ENCODE measurements around the gene MORF4L2. TPM values are rescaled to one million over a fixed set of nuclear protein-coding genes. Genes with fewer than 3 reads are reported as not detected.

Gene MORF4L2
- total RNA-seq (100 to 1,000 TPM; 201 to 212 TPM), total RNA-seq (45.8 to 214 (median 78.6) reads per million in 172 experiments)
- 72.0 TPM for polyA plus RNA-seq (2013, experiment 1 of 2)
- polyA plus RNA-seq (2013, experiment 2 of 2): 102 TPM

DNA sequence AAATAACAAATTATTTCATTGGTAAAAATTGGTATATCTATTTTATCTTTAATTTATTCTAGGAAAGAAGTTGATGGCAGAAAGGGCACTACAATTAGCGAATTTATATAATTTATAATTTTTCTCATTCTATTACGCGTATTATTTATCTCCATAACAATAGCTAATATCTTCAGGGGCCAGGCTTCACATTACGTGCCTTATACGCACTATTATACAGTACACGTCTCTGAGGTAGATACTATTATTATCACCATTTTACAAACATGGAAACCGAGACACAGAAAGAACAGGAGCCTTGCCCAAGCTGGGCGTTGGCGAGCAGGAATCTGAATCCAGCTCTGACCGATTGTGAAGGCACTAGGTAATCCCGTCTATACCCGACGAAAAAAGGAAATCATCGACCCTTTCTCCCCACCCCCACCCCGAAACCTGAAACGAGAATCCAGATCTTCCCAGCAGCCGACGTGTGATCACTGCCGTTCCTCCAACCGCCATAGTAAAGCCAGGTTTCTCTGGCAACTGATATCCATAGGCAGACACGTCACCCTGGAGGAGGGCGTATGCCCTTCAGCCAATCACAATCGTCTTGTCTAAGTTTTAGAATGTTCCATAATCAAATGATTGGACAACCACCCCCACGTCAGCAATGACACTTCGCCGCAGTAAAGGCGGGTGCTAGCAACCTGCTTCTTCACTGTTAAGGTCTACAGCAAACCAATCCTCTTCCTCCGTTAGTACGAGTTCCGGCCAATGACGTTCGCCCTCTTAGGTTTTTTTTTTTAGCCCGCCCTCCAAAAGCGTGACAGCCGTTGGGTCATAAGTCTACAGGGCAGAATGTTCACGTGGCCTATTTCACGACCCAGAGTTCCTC is at the start of gene MORF4L2:
TSS of gene MORF4L2 (minus strand) at position 501 of the 874 bp plus-strand sequence. CDS start 9,672 bp downstream, outside the sequence.
- Histone ChIP-seq H3K9me3 (ENCODE audit: control insufficient read depth in 1 of 2, insufficient read depth in 1 of 2, low read length in 2 of 2) (no peaks in the 10 kb centered on the region), H3K36me3 (ENCODE audit: insufficient read depth, low read length) (peaks cover 22% of the 10 kb centered on the region), H3K4me1 (ENCODE audit: insufficient read depth, low read length) (no peaks in the 10 kb centered on the region), H3K27me3 (ENCODE audit: control insufficient read depth in 1 of 2, insufficient read depth in 2 of 2, low read length in 2 of 2) (no peaks in the 10 kb centered on the region), H3K4me3 (ENCODE audit: low read length) (peak within 1 kb of the TSS; percentile 76), H3K27ac (ENCODE audit: low read depth in 1 of 2, low read length in 2 of 2) (peak within 1 kb of the TSS; percentile 92 to 99)
- POLR2A ChIA-PET: interaction anchor here (0.6 to 1.4 kb wide), 6 partner anchors 10 to 1754 kb away, joined by 3 to 10 read pairs (median 3); partner anchors contain the start of genes SLC25A53 and ZMAT1
- H3K27ac Mint-ChIP-seq: no peak within 1 kb of the TSS
- DNase-seq (peak; percentile 67 to 96 (median 80)), ATAC-seq (ENCODE audit: poor library complexity) (peak; percentile 82)
- H3K4me3 Mint-ChIP-seq: peak within 1 kb of the TSS; percentile 85
- intact Hi-C loops (cut with DNase I, micrococcal nuclease): loop anchor here (5.0 to 10.0 kb wide), 5 partner anchors 62 to 478 kb away; partner anchors contain the start of genes FAM199X (in 1 of the 2) and TCEAL1 (in 1 of the 2)
- H3K4me1 Mint-ChIP-seq (ENCODE audit: low read depth): peaks cover 4% of the 10 kb centered on the region
- CTCF ChIA-PET: no interaction called here
- TF ChIP-seq, protein P1, sequence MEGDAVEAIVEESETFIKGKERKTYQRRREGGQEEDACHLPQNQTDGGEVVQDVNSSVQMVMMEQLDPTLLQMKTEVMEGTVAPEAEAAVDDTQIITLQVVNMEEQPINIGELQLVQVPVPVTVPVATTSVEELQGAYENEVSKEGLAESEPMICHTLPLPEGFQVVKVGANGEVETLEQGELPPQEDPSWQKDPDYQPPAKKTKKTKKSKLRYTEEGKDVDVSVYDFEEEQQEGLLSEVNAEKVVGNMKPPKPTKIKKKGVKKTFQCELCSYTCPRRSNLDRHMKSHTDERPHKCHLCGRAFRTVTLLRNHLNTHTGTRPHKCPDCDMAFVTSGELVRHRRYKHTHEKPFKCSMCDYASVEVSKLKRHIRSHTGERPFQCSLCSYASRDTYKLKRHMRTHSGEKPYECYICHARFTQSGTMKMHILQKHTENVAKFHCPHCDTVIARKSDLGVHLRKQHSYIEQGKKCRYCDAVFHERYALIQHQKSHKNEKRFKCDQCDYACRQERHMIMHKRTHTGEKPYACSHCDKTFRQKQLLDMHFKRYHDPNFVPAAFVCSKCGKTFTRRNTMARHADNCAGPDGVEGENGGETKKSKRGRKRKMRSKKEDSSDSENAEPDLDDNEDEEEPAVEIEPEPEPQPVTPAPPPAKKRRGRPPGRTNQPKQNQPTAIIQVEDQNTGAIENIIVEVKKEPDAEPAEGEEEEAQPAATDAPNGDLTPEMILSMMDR (IDR thresholded peaks at IDR 0.05): no peak
- H3K27me3 Mint-ChIP-seq: no peaks in the 10 kb centered on the region
- H3K36me3 Mint-ChIP-seq (ENCODE audit: low read depth): peaks cover 27% of the 10 kb centered on the region
- no peaks in the 10 kb centered on the region for H3K9me3 Mint-ChIP-seq

- no peaks in the 10 kb centered on the region for H3K36me3 ChIP-seq (ENCODE audit: insufficient read depth, low read length)
- TF ChIP-seq, protein P1 (IDR thresholded peaks at IDR 0.05): no peak
- H3K27ac Mint-ChIP-seq: no peak overlapping the region
- H3K36me3 Mint-ChIP-seq (ENCODE audit: low read depth): no peaks in the 10 kb centered on the region
- no peaks in the 10 kb centered on the region for H3K9me3 ChIP-seq (ENCODE audit: control insufficient read depth in 1 of 2, insufficient read depth in 1 of 2, low read length in 2 of 2)
- no peak overlapping the region for H3K4me3 ChIP-seq (ENCODE audit: low read length)
- ChIA-PET POLR2A (no interaction called here), CTCF (no interaction called here)
- intact Hi-C loops (cut with DNase I, micrococcal nuclease): no loop called here
- H3K9me3 Mint-ChIP-seq: no peaks in the 10 kb centered on the region
- no peaks in the 10 kb centered on the region for H3K4me1 Mint-ChIP-seq (ENCODE audit: low read depth)
- H3K27me3 Mint-ChIP-seq: no peaks in the 10 kb centered on the region
- no peak overlapping the region for H3K27ac ChIP-seq (ENCODE audit: low read depth in 1 of 2, low read length in 2 of 2)
- DNase-seq (no peak), ATAC-seq (ENCODE audit: poor library complexity) (no peak)
- peaks cover 0 to 3% of the 10 kb centered on the region in 2 experiments for H3K27me3 ChIP-seq (ENCODE audit: control insufficient read depth in 1 of 2, insufficient read depth in 2 of 2, low read length in 2 of 2)
- no peak overlapping the region for H3K4me3 Mint-ChIP-seq
- H3K4me1 ChIP-seq (ENCODE audit: insufficient read depth, low read length): no peaks in the 10 kb centered on the region
These were observed 47.7 kb upstream of the MORF4L2 start for GRCh38 chrX:103734125-103734760.

DNA sequence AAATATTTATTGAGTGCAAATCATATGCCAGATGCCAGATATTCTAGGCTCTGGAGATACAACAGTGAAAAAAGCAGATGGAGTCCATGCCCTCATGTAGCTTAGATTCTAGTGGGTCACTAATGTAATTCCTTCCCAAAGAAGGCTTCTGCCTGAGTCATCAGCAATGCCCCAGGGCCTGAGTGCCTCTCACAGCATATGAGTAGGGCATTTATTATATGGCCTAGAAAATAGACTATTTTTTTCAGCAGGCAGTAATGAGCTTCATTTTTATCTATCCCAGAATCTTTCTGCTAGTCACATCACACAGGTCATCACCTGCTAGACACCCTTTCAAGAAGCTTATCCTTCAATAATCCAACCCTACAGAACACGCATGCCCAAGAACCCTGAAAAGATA is 46.5 kb upstream of the MORF4L2 start:
- Mint-ChIP-seq H3K4me3 (no peak overlapping the region), H3K9me3 (no peaks in the 10 kb centered on the region), H3K27ac (no peak overlapping the region), H3K27me3 (no peaks in the 10 kb centered on the region), H3K4me1 (ENCODE audit: low read depth) (no peaks in the 10 kb centered on the region), H3K36me3 (ENCODE audit: low read depth) (no peaks in the 10 kb centered on the region)
- Histone ChIP-seq H3K4me1 (ENCODE audit: insufficient read depth, low read length) (no peaks in the 10 kb centered on the region), H3K27ac (ENCODE audit: low read depth in 1 of 2, low read length in 2 of 2) (no peak overlapping the region), H3K27me3 (ENCODE audit: control insufficient read depth in 1 of 2, insufficient read depth in 2 of 2, low read length in 2 of 2) (peaks cover 0 to 3% of the 10 kb centered on the region in 2 experiments), H3K9me3 (ENCODE audit: control insufficient read depth in 1 of 2, insufficient read depth in 1 of 2, low read length in 2 of 2) (no peaks in the 10 kb centered on the region), H3K36me3 (ENCODE audit: insufficient read depth, low read length) (no peaks in the 10 kb centered on the region), H3K4me3 (ENCODE audit: low read length) (no peak overlapping the region)
- POLR2A ChIA-PET: no interaction called here
- TF ChIP-seq, protein P1 (IDR thresholded peaks at IDR 0.05): no peak
- no peak for ATAC-seq (ENCODE audit: poor library complexity)
- intact Hi-C loops (cut with DNase I, micrococcal nuclease): no loop called here
- CTCF ChIA-PET: no interaction called here
- DNase-seq: no peak

All from CD4-positive, alpha-beta T cell (primary cell).